Smooth muscle cell (in vitro differentiated cells): ENCODE measurements around the gene GGA2. TPM values are rescaled to one million over a fixed set of nuclear protein-coding genes. Genes with fewer than 3 reads are reported as not detected.

ENCODE experiments used
- DNase-seq: peaks from one replicate; lab custom pipeline; 2025; ENCODE audit not compliant: unreplicated experiment; lab: John Stamatoyannopoulos, UW
- H2AFZ ChIP-seq: fragments of 200-600 bp; sonication (generic); 2 replicates; pipeline ENCODE4 v1.6.0; 2016; ENCODE audit warnings: antibody characterized with exemption, low read depth, mild to moderate bottlenecking
- H3F3A ChIP-seq: fragments of 200-600 bp; sonication (generic); 2 replicates; pipeline ENCODE4 v1.6.0; 2017; ENCODE audit warnings: antibody characterized with exemption, low read depth
- H3K27ac ChIP-seq: fragments of 200-600 bp; sonication (generic); 2 replicates; pipeline ENCODE4 v1.5.1; 2016; ENCODE audit warnings: low read depth, mild to moderate bottlenecking
- H3K27me3 ChIP-seq: fragments of 200-600 bp; sonication (generic); 2 replicates; pipeline ENCODE4 v1.6.1; 2016; ENCODE audit warnings: low read depth, mild to moderate bottlenecking
- H3K36me3 ChIP-seq: fragments of 200-600 bp; sonication (generic); 2 replicates; pipeline ENCODE4 v1.5.1; 2016; ENCODE audit warnings: low read depth
- H3K4me1 ChIP-seq: fragments of 200-600 bp; sonication (generic); 2 replicates; pipeline ENCODE4 v1.5.1; 2016; ENCODE audit warnings: low read depth
- H3K4me2 ChIP-seq: fragments of 200-600 bp; sonication (generic); 2 replicates; pipeline ENCODE4 v1.6.0; 2016; ENCODE audit warnings: mild to moderate bottlenecking
- H3K4me3 ChIP-seq: fragments of 200-600 bp; sonication (generic); 2 replicates; pipeline ENCODE4 v1.5.1; 2016; ENCODE audit warnings: mild to moderate bottlenecking
- H3K79me2 ChIP-seq: fragments of 200-600 bp; sonication (generic); 2 replicates; pipeline ENCODE4 v1.6.0; 2016; ENCODE audit warnings: low read depth, mild to moderate bottlenecking
- H3K9ac ChIP-seq: fragments of 200-600 bp; sonication (generic); 2 replicates; pipeline ENCODE4 v1.6.0; 2016; ENCODE audit warnings: low read depth
- H3K9me3 ChIP-seq: fragments of 200-600 bp; sonication (generic); replicated peaks from 2 replicates; pipeline ENCODE4 v1.5.1; 2016; ENCODE audit warnings: low read depth
- H4K20me1 ChIP-seq: fragments of 200-600 bp; sonication (generic); 2 replicates; pipeline ENCODE4 v1.6.0; 2016; ENCODE audit warnings: low read depth
- WGBS: methylation state at CpG from one replicate; pipeline ENCODE4 v1.1.7; 2016; ENCODE audit warnings: low lambda C conversion rate; 5-methylcytosine and 5-hydroxymethylcytosine counted together
- polyA plus RNA-seq: library from polyadenylated mRNA; unstranded; fragments of >200 nt; fragmentation: Nextera tagmentation; extraction: Ambion mirVana; gene quantifications from 2 replicates; pipeline ENCODE4 v1.2.1, GENCODE V29; 2016
- total RNA-seq: library from RNA; depleted of rRNA; stranded (reverse); fragments of >200 nt; gene quantifications from 2 replicates; pipeline ENCODE4 v1.2.3, GENCODE V29; 2014
- TF ChIP-seq, protein P1 (sequence below): fragments of 200-600 bp; sonication (generic); IDR thresholded peaks from 2 replicates; pipeline ENCODE4 v1.5.1; 2017; ENCODE audit warnings: borderline replicate concordance, mild to moderate bottlenecking, antibody characterized with exemption; ENCODE audit not compliant: insufficient read depth, poor library complexity, severe bottlenecking

Gene GGA2
- total and polyA plus RNA-seq, 2 experiments from 2014 or later, result 32.2 to 42.5 TPM

DNA sequence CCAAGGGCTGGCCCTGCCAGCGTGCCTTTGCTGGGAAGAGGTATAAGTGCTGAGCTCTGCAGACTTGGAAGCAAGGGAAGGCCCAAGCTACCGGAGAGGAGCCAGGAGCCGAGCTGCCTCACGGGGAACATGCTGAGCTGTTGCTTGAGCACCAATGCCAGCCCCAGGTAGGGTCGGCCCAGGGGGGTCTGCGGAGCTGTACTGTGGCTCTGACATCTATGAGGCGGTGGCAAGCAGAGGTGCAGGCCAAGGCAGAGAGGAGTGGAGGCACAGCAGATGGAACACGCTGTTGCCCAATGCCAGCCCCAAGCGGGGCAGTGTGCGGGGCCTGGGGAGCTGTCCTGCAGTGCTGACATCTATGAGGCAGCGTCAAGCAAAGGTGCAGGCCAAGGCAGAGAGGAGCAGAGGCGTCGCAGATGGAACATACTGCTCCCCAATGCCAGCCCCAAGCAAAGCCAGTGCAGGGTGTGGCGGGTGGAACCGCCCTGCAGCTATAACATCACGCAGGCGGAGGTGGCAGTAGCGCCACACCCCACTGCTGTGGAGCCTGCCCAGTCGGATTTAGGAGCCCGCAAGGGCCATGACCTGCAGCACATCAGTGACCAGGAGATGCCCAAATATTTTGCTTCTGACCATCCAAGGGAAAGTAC is 10.0 kb downstream of the GGA2 start:
- peaks cover 100% of the 10 kb centered on the region for H4K20me1 ChIP-seq
- no peaks in the 10 kb centered on the region for H3K36me3 ChIP-seq
- no peak overlapping the region for H2AFZ ChIP-seq
- TF ChIP-seq, protein P1, sequence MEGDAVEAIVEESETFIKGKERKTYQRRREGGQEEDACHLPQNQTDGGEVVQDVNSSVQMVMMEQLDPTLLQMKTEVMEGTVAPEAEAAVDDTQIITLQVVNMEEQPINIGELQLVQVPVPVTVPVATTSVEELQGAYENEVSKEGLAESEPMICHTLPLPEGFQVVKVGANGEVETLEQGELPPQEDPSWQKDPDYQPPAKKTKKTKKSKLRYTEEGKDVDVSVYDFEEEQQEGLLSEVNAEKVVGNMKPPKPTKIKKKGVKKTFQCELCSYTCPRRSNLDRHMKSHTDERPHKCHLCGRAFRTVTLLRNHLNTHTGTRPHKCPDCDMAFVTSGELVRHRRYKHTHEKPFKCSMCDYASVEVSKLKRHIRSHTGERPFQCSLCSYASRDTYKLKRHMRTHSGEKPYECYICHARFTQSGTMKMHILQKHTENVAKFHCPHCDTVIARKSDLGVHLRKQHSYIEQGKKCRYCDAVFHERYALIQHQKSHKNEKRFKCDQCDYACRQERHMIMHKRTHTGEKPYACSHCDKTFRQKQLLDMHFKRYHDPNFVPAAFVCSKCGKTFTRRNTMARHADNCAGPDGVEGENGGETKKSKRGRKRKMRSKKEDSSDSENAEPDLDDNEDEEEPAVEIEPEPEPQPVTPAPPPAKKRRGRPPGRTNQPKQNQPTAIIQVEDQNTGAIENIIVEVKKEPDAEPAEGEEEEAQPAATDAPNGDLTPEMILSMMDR, result no peak
- no peak overlapping the region for H3K9ac ChIP-seq
- peaks cover 7% of the 10 kb centered on the region for H3F3A ChIP-seq
- peaks cover 63% of the 10 kb centered on the region for H3K79me2 ChIP-seq
- H3K9me3 ChIP-seq, result no peaks in the 10 kb centered on the region
- DNase-seq, result no peak
- WGBS, result 95% methylated on average over 20 of the region's 20 CpGs
- H3K27ac ChIP-seq, result no peak overlapping the region
- peaks cover 25% of the 10 kb centered on the region for H3K4me1 ChIP-seq
- H3K4me2 ChIP-seq, result no peak overlapping the region
- no peak overlapping the region for H3K4me3 ChIP-seq
- no peaks in the 10 kb centered on the region for H3K27me3 ChIP-seq

DNA sequence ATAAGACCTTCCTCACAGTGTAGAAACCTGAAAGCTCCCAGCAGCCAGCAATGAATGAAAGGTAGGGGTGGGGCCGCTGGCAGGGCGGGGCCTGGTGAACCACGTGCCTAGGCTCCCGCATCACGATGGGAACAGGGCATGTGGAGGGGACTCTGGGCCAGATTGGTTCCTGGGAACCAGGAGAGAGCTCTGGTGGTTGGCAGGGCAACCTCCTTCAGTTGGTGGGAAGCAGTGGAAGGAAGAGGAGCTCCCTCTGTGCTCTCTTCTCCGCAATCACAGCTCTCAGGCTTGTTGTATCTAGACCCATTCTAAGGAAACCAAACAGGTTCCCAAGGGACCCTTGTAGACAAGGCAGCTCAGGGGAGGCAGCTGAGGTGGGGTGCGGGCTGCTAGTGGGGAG is 10.5 kb downstream of the GGA2 start:
- peaks cover 63% of the 10 kb centered on the region for H3K79me2 ChIP-seq
- H2AFZ ChIP-seq, result no peak overlapping the region
- H3K27ac ChIP-seq, result no peak overlapping the region
- no peaks in the 10 kb centered on the region for H3K27me3 ChIP-seq
- no peak overlapping the region for H3K4me3 ChIP-seq
- H4K20me1 ChIP-seq, result peaks cover 97% of the 10 kb centered on the region
- H3F3A ChIP-seq, result peaks cover 5% of the 10 kb centered on the region
- no peak for DNase-seq
- WGBS, result 90% methylated on average over 7 of the region's 7 CpGs
- no peaks in the 10 kb centered on the region for H3K36me3 ChIP-seq
- H3K4me2 ChIP-seq, result no peak overlapping the region
- H3K9ac ChIP-seq, result no peak overlapping the region
- H3K9me3 ChIP-seq, result no peaks in the 10 kb centered on the region
- peaks cover 19% of the 10 kb centered on the region for H3K4me1 ChIP-seq
- TF ChIP-seq, protein P1, result no peak

DNA sequence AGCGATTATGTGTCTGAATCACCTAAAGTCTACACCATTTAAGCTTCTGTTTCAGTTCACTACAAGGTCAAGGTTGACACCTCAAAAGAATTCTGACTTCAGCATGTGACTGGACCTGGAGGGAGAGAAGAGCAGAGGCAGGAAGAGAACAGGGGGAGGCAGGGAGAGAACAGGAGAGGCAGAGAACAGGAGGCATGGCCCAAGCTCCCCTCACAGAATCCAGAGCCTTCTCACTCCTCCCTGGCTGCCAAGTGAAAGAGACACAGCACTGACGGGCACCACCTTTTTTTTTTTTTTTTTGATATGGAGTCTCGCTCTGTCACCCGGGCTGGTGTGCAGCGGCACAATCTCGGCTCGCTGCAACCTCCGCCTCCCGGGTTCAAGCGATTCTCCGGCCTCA is 11.4 kb downstream of the GGA2 start:
- H3K4me2 ChIP-seq, result no peak overlapping the region
- peaks cover 88% of the 10 kb centered on the region for H4K20me1 ChIP-seq
- 97% methylated on average over 11 of the region's 11 CpGs for WGBS
- H3K4me1 ChIP-seq, result peaks cover 10% of the 10 kb centered on the region
- no peak overlapping the region for H3K9ac ChIP-seq
- H3K4me3 ChIP-seq, result no peak overlapping the region
- H3K27ac ChIP-seq, result no peak overlapping the region
- H3K36me3 ChIP-seq, result no peaks in the 10 kb centered on the region
- no peaks in the 10 kb centered on the region for H3K9me3 ChIP-seq
- no peak for DNase-seq
- peaks cover 59% of the 10 kb centered on the region for H3K79me2 ChIP-seq
- no peaks in the 10 kb centered on the region for H3F3A ChIP-seq
- H2AFZ ChIP-seq, result no peak overlapping the region
- TF ChIP-seq, protein P1, result no peak
- H3K27me3 ChIP-seq, result no peaks in the 10 kb centered on the region

DNA sequence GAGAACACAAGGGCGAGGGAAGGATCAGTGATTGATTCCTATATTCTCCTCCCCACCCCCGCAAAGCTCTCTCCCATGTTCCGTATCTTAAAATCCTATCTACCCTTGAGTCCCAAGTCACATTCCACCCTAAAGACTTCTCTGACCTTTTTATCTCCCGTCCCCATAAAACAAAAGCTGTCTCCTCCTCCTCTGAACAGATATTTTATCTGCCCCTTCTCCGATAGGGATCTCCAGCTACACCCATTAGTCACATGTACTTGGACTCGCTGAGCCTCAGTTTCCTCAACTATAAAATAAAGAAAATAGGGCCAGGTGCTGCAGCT is 12.8 kb downstream of the GGA2 start:
- Histone ChIP-seq H3K36me3 (no peaks in the 10 kb centered on the region), H3K4me3 (no peak overlapping the region), H3K79me2 (peaks cover 46% of the 10 kb centered on the region), H3K27ac (peak overlapping the region; percentile 3), H2AFZ (no peak overlapping the region), H3K4me2 (no peak overlapping the region), H3K9me3 (no peaks in the 10 kb centered on the region), H3K27me3 (no peaks in the 10 kb centered on the region), H4K20me1 (peaks cover 74% of the 10 kb centered on the region), H3F3A (no peaks in the 10 kb centered on the region), H3K4me1 (no peaks in the 10 kb centered on the region), H3K9ac (no peak overlapping the region)
- TF ChIP-seq, protein P1, result no peak
- no peak for DNase-seq
- WGBS, result 63% methylated on average over 6 of the region's 6 CpGs
